ENCODE results near the gene ALG8.

DNA sequence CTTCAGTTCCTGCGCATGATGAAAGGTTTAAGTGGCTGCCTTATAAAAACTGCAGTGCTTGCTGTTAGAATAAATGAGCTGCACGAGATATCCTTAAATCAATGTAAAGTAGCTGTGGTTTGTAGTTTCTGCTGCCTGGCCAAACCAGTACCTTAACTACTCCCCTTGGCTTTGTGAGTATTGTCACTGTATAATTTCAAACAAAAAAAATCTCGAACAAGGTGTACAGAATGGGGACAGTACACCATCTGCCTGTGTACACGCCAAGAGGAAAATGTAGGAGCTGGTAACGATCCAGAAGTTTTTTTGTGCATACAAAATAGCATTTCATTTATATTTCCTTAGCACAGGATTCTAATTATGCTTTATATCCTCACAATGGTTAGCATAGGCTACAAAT, 39.2 kb downstream of the ALG8 start:
- TF ChIP-seq, protein P1, sequence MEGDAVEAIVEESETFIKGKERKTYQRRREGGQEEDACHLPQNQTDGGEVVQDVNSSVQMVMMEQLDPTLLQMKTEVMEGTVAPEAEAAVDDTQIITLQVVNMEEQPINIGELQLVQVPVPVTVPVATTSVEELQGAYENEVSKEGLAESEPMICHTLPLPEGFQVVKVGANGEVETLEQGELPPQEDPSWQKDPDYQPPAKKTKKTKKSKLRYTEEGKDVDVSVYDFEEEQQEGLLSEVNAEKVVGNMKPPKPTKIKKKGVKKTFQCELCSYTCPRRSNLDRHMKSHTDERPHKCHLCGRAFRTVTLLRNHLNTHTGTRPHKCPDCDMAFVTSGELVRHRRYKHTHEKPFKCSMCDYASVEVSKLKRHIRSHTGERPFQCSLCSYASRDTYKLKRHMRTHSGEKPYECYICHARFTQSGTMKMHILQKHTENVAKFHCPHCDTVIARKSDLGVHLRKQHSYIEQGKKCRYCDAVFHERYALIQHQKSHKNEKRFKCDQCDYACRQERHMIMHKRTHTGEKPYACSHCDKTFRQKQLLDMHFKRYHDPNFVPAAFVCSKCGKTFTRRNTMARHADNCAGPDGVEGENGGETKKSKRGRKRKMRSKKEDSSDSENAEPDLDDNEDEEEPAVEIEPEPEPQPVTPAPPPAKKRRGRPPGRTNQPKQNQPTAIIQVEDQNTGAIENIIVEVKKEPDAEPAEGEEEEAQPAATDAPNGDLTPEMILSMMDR (IDR thresholded peaks at IDR 0.05), result no peak
- no peak for TF ChIP-seq POLR2A (IDR thresholded peaks at IDR 0.05)

All from body of pancreas (tissue), 4 donors.